DOHH2 (cell line): ENCODE data around the gene CELA2A.
"Not testable (repeated sequence)": the region's sequence is repeated elsewhere in the genome, so short reads cannot be mapped to it uniquely, and the experiment has no call there.

ENCODE experiments used
- H3F3A ChIP-seq: fragments of 200-600 bp; sonication (generic), shearing (Covaris generic); 2 replicates; pipeline ENCODE4 v1.6.0; 2016; ENCODE audit warnings: antibody characterized with exemption, mild to moderate bottlenecking; ENCODE audit not compliant: control insufficient read depth, insufficient read depth
- H3K27ac ChIP-seq: fragments of 200-600 bp; sonication (generic); 2 replicates; pipeline ENCODE4 v1.5.1; 2014; ENCODE audit warnings: low read depth, mild to moderate bottlenecking, low read length, moderate library complexity
- H3K27me3 ChIP-seq: fragments of 200-600 bp; sonication (generic); 2 replicates; pipeline ENCODE4 v1.6.1; 2014; ENCODE audit warnings: mild to moderate bottlenecking, low read length, mixed read lengths; ENCODE audit not compliant: control insufficient read depth
- H3K36me3 ChIP-seq: fragments of 200-600 bp; sonication (generic); 2 replicates; pipeline ENCODE4 v1.6.1; 2014; ENCODE audit warnings: mild to moderate bottlenecking, low read length, moderate library complexity, mixed read lengths; ENCODE audit not compliant: control insufficient read depth
- H3K4me1 ChIP-seq: fragments of 200-600 bp; sonication (generic); 2 replicates; pipeline ENCODE4 v1.6.1; 2014; ENCODE audit warnings: mild to moderate bottlenecking, low read length, mixed read lengths; ENCODE audit not compliant: control insufficient read depth
- H3K4me2 ChIP-seq: fragments of 200-600 bp; sonication (generic); 2 replicates; pipeline ENCODE4 v1.6.0; 2014; ENCODE audit warnings: mild to moderate bottlenecking, low read length, moderate library complexity
- H3K4me3 ChIP-seq: fragments of 200-600 bp; sonication (generic); 2 replicates; pipeline ENCODE4 v1.5.1; 2014; ENCODE audit warnings: mild to moderate bottlenecking, low read length, mixed read lengths
- H3K79me2 ChIP-seq: fragments of 200-600 bp; sonication (generic); 2 replicates; pipeline ENCODE4 v1.6.1; 2014; ENCODE audit warnings: mild to moderate bottlenecking, low read length, mixed read lengths; ENCODE audit not compliant: control insufficient read depth
- H3K9me2 ChIP-seq: fragments of 200-600 bp; sonication (generic); replicated peaks from 2 replicates; pipeline ENCODE4 v1.6.1; 2014; ENCODE audit warnings: mild to moderate bottlenecking, low read length, mixed read lengths; ENCODE audit not compliant: control insufficient read depth
- H3K9me3 ChIP-seq: fragments of 200-600 bp; sonication (generic); 2 replicates; pipeline ENCODE4 v1.6.1; 2014; ENCODE audit warnings: antibody characterized with exemption, low read length, mixed read lengths; ENCODE audit not compliant: control insufficient read depth, insufficient read depth
- H4K20me1 ChIP-seq: fragments of 200-600 bp; sonication (generic); 2 replicates; pipeline ENCODE4 v1.6.0; 2014; ENCODE audit warnings: low read depth, mild to moderate bottlenecking, antibody characterized with exemption, low read length, moderate library complexity; ENCODE audit not compliant: control insufficient read depth, insufficient read depth
- CTCF ChIP-seq: fragments of 200-600 bp; sonication (generic); IDR thresholded peaks from one replicate; pipeline ENCODE4 v1.5.1; 2014; ENCODE audit warnings: antibody characterized with exemption, mild to moderate bottlenecking, low read depth, low read length; ENCODE audit not compliant: poor library complexity, severe bottlenecking
- EZH2phosphoT487 ChIP-seq: fragments of 200-600 bp; sonication (generic); IDR thresholded peaks from 2 replicates; pipeline ENCODE4 v1.6.1; 2017; ENCODE audit warnings: borderline replicate concordance, mild to moderate bottlenecking, antibody characterized with exemption, low read length, moderate library complexity, mixed read lengths

Gene CELA2A

GRCh38 chr1:15513192-15513591 is 56.7 kb downstream of the CELA2A start:
- Histone ChIP-seq H3K27ac (no peak overlapping the region), H4K20me1 (no peaks in the 10 kb centered on the region)
- TF ChIP-seq CTCF (no peak), EZH2phosphoT487 (no peak)

GRCh38 chr1:15513919-15514318 is 57.4 kb downstream of the CELA2A start:
- Histone ChIP-seq H3K27ac (no peak overlapping the region), H3K79me2 (no peaks in the 10 kb centered on the region), H3F3A (no peaks in the 10 kb centered on the region), H3K4me3 (no peak overlapping the region), H3K27me3 (no peaks in the 10 kb centered on the region), H3K4me1 (peaks cover 12% of the 10 kb centered on the region), H4K20me1 (no peaks in the 10 kb centered on the region), H3K9me3 (no peaks in the 10 kb centered on the region), H3K9me2 (no peaks in the 10 kb centered on the region), H3K4me2 (no peak overlapping the region), H3K36me3 (peaks cover 4% of the 10 kb centered on the region)
- TF ChIP-seq CTCF, result no peak
- no peak for TF ChIP-seq EZH2phosphoT487

More at GRCh38 chr1:15513192-15513591, 56.7 kb downstream of the CELA2A start:
- H3K36me3 ChIP-seq, result peaks cover 4% of the 10 kb centered on the region
- no peaks in the 10 kb centered on the region for H3K27me3 ChIP-seq
- H3K9me2 ChIP-seq, result no peaks in the 10 kb centered on the region
- peaks cover 15% of the 10 kb centered on the region for H3K4me1 ChIP-seq
- no peaks in the 10 kb centered on the region for H3K79me2 ChIP-seq
- no peaks in the 10 kb centered on the region for H3K9me3 ChIP-seq
- H3K4me2 ChIP-seq, result no peak overlapping the region
- no peak overlapping the region for H3K4me3 ChIP-seq
- H3F3A ChIP-seq, result no peaks in the 10 kb centered on the region

GRCh38 chr1:15514557-15514956 is 58.0 kb downstream of the CELA2A start:
- H3F3A ChIP-seq, H3K9me3 ChIP-seq, H3K79me2 ChIP-seq, H3K27me3 ChIP-seq, H3K4me3 ChIP-seq, H3K4me2 ChIP-seq, H3K27ac ChIP-seq, H4K20me1 ChIP-seq, H3K36me3 ChIP-seq, H3K9me2 ChIP-seq, H3K4me1 ChIP-seq: not testable (repeated sequence)

GRCh38 chr1:15515022-15515663 is 58.6 kb downstream of the CELA2A start:
- Histone ChIP-seq H3K79me2 (no peaks in the 10 kb centered on the region), H3K9me2 (no peaks in the 10 kb centered on the region), H3K4me3 (peak overlapping the region; percentile 3; the same call in 1 of the 2 replicates), H3K36me3 (peaks cover 4% of the 10 kb centered on the region), H3F3A (no peaks in the 10 kb centered on the region), H4K20me1 (no peaks in the 10 kb centered on the region), H3K4me2 (peak overlapping the region; percentile 40), H3K4me1 (peaks cover 9% of the 10 kb centered on the region), H3K9me3 (no peaks in the 10 kb centered on the region), H3K27me3 (no peaks in the 10 kb centered on the region), H3K27ac (peak overlapping the region; percentile 20; the same call in 1 of the 2 replicates)
- TF ChIP-seq EZH2phosphoT487 (no peak), CTCF (no peak)
